IPS-11a (cell line): ENCODE measurements around the gene RBM19.
"Not testable (repeated sequence)": the region's sequence is repeated elsewhere in the genome, so short reads cannot be mapped to it uniquely, and the experiment has no call there.

ENCODE experiments used
- H3K4me3 ChIP-seq: one replicate; pipeline ENCODE4 v1.5.1; 2013; ENCODE audit warnings: low read depth, low read length, control low read depth

RBM19 gene, protein sequence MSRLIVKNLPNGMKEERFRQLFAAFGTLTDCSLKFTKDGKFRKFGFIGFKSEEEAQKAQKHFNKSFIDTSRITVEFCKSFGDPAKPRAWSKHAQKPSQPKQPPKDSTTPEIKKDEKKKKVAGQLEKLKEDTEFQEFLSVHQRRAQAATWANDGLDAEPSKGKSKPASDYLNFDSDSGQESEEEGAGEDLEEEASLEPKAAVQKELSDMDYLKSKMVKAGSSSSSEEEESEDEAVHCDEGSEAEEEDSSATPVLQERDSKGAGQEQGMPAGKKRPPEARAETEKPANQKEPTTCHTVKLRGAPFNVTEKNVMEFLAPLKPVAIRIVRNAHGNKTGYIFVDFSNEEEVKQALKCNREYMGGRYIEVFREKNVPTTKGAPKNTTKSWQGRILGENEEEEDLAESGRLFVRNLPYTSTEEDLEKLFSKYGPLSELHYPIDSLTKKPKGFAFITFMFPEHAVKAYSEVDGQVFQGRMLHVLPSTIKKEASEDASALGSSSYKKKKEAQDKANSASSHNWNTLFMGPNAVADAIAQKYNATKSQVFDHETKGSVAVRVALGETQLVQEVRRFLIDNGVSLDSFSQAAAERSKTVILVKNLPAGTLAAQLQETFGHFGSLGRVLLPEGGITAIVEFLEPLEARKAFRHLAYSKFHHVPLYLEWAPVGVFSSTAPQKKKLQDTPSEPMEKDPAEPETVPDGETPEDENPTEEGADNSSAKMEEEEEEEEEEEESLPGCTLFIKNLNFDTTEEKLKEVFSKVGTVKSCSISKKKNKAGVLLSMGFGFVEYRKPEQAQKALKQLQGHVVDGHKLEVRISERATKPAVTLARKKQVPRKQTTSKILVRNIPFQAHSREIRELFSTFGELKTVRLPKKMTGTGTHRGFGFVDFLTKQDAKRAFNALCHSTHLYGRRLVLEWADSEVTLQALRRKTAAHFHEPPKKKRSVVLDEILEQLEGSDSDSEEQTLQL

DNA sequence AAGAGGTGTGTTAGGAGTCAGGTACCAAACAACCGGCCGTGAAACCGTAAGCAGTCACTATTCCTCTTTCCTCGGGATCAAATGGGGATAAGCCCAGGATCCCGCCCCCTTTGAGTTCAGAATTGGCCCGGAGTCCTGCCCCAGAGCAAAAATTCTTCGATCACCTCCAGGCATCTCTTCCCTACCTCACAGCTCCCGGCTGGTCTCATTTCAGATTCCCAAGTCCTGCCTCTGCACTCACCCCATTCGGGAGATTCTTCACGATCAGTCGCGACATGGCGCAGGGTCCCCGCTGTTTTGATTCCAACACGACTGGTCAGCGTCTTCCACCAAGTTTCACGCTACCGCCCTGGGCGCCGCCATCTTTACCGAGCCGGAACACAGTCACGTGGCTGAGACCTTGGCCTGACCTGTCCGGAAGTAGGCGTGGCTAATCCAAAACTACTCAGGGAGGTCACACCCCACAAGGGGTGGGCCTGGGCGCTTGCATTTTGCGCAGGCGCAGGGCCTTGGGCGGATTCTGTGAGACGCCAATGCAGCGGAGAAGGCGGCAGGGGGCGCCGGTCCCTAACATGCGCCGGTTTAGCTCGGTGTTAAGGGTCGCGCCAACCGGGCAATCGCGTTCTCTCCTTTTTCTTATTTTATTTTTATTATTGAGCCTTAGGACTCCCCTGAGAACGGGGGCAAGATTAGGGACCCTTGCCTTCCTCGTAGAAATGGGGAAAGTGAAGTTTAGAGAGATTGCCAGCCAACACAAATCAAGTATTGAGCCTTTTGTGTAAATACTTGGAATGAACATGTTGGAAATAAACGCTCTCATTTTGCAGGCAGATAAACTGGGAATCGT, at the start of gene RBM19:
Gene RBM19 (minus strand): TSS at position 375 of the 847 bp plus-strand sequence. CDS start 98 bp downstream, at position 277.
- H3K4me3 ChIP-seq, result peak within 1 kb of the TSS; percentile 92

DNA sequence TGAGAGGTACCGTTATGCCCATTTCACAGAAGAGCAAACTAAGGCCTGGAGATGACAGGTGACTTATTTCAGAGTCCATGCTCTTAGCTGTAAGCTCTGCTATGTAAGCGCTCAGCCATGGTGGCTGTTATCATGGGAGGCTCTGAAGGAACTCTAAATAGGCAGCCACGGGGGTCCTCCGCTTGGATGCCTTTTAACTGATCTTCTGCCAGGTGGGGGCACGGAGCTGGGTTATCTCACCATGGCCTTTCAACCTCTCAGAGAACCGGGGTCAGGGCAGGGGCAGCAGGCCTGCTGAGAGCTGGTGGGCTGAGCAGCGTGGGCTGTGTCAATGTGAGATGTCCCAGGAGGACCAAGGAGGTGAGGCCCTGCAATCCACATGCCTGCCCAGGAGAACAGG, 49.7 kb upstream of the RBM19 start:
- no peak overlapping the region for H3K4me3 ChIP-seq

DNA sequence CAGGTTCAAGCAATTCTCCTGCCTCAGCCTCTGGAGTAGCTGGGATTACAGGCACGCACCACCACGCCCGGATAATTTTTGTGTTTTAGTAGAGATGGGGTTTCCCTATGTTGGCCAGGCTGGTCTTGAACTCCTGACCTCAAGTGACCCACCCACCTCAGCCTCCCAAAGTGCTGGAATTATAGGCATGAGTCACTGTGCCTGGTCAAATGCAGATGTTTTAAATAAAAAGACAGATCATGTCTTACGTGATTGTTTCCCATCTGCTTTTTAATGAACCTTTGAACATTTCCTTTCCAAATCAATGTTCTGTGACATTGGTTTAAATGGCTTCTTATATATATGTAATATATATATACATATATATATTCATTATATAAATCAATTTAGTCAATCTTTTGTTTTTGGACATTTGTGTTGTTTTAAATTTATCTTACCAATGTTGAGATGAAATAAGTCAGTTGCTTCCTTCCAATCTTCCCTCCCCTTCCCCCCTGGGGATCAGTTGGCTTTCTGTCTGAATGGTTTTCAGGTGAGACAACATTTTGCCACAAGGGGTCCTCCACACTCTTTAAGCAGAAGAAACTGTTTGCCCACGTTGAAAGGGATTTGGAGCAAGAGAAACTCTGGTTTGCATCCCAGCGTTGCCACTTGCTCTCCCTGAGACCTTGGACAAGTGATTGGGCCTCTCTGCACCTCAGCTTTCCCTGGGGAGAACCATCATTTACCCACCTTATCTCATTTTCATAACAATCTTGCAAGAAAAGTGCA, 47.6 kb upstream of the RBM19 start:
- H3K4me3 ChIP-seq, result no peak overlapping the region

DNA sequence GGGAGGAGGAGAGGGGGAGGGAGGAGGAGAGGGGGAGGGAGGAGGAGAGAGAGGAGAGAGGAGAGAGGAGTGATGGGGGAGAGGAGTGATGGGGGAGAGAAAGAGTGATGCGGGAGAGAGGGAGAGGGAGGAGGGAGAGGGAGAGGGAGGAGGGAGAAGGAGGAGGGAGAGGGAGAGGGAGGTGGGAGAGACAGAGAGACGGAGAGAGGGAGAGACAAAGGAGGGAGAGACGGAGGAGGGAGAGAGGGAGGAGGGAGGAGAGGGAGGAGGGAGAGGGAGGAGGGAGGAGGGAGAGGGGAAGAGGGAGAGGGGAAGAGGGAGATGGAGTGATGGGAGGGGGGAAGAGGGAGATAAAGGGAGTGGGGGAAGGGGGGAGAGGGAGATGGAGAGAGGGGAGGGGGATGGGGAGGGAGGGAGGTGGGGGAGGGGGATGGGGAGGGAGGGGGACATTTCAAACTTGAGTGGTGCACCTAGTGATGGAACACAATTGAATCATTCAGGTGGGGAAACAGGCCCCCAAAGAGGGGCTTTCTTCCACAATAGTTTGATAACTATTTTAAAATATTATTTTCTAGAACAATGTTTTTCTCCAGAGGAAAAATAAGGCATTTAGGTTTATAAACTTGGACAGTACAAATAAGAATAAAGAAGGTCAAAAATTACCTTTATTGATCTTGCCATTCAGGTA, 46.8 kb upstream of the RBM19 start:
- H3K4me3 ChIP-seq, result no peak overlapping the region

DNA sequence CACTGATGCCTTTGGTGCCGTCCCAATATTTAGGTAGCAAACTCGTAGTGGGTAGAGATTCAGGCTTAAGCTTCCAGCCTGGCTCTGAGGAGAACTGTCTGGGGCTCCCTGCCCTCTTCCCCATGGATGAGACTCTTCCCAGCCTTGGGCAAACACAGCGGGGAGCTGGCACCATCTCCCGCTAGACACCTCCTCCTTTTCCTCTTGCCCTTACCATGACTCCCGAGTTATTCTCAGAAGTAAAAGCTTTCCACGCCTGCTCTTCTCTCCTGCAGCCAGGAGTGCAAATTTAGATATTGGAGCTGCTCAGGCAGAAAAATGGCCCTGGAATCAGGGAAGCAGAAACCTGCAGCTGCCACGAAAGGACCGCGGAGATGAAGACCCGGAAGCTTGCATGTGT, 45.6 kb upstream of the RBM19 start:
- H3K4me3 ChIP-seq, result no peak overlapping the region

DNA sequence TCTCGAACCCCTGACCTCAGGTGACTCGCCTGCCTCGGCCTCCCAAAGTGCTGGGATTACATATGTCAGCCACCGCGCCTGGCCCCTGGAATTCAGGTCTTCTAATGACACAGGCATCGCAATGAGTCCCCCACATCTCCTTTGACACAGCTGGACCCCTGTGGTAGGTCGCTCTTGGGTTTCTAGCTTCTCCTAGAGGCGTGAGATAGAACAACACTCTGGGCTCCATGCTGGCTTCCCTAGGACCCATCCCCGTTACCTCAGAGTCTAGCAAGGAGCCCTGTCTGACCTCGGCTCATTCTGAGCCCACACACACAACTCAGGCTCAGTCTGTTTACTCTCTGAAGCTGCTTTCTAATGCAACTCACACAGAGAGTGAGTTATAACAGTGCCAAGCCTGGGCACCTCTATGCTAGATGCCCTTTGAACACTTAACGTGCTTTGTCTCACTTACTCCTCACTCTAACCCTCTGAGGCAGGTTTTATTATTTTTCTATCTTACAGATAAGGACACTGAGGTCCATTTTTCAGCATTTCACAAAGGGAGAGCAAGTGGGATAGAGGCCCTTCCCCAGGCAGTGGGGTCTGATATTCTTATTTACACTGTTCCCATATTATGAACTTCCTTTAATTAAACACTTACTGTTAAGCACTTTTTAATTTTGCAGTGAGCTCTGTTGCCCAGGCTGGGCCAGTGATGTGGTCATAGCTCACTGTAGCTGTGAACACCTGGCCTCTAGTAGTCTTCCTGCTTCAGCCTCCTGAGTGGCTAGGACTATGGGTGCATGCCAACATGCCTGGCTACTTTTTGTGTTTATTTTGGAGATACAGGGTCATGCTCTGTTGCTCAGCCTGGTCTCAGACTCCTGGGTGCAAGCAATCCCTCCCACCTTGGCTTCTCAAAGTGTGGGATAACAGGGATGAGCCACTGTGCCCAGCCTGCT, 40.6 kb upstream of the RBM19 start:
- no peak overlapping the region for H3K4me3 ChIP-seq

DNA sequence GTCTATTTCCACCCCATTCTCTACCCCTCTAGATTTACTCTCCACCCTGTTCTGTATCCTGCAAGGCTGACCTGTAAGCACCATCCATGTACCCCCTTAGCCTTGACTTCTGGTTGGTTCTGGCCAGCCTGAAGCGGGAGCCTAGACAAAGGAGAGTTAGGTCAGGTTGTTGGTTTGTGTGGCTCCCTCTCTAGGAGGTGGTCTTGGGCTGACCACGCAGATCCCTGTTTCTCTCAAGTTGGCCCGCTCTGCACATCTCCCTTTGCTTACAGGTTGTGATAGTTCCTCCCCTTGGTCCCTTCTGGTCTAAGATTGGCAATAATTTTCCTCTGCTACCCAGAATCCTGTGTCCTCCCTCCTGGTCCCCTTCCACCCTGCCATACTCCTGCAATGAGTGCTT, 38.3 kb upstream of the RBM19 start:
- no peak overlapping the region for H3K4me3 ChIP-seq

DNA sequence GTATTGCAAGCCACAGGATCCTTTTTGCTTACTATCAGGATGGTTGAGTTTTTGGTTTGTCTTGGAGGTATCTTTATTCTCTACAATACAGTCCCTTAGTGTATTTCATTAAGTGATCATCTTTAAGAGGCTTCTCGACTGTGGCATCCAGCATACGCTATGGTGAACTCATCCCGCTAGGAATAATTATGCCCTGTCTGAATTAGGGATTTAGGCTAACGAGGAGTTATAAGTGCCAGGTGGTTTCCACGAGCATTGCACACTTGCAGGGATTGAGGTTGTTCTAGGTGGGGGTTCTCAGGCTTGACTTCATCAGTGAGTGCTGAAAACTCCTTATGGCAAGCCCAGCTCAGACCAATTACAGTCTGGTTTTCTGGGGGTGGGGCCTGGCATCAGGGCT, 37.2 kb upstream of the RBM19 start:
- no peak overlapping the region for H3K4me3 ChIP-seq

DNA sequence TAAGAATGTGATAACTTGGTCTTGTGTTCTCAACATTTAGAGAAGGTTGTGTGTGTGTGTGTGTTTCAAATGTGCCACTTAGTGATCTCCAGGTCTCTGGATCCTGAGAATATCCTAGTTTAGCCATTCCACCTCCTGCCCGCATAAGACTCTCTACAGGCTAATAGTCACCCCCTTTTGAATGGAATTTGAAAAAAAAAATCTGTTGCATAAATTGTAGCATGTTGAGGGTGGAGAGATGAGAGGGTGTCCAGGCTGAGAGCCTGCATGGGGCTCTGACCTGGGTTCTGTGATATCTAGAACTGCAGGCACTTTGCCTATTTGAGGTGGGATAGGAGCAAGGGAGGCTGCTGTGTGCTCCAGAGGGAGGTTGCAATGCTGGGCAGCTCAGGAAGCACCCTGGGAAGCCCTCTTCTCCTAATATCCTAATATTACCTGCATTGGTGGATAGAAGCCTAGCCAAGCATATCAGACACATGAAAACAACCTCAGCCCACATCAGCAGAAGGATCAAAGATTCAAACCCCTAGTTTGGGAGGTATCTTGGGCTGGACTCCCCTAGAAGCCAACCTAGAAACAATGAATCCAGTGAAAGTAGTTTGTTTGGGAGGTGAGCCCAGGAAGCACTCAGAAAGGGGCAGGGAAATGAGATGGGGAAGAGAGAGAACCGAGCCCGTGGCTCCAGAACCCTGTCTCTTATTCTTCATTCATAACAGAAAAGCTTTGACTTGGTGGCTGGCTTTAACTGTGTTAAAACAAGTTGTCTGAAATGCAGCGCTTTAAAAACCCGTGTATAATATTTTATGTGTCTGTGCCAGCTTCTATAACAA, 35.6 kb upstream of the RBM19 start:
- H3K4me3 ChIP-seq, result no peak overlapping the region

DNA sequence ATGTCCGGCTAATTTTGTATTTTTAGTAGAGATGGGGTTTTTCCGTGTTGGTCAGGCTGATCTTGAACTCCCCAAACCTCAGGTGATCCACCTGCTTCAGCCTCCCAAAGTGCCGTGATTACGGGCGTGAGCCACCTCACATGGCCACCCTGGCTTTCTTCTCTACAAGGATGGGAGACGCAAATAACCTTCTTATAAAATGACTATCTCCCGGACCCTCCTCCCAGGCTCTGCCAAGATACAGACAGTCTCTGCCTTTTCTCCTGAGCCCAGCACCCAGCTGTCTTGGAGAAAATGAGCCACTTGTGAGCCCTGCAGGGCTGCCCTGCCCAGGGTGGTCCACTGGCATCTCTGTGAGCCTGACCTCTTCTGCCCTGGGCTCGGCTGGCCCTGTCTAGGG, 34.7 kb upstream of the RBM19 start:
- H3K4me3 ChIP-seq, result no peak overlapping the region

DNA sequence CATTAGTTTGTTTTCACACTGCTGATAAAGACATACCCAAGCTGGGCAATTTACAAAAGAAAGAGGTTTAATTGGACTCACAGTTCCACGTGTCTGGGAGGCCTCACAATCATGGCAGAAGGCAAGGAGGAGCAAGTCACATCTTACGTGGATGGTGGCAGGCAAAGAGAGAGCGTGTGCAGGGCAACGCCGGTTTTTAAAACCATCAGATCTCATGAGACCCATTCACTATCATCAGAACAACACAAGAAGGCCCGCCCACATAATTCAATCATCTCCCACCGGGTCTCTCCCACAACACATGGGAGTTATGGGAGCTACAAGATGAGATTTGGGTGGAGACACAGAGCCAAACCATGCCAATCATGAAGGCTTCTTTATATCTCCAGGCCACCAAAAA, 34.1 kb upstream of the RBM19 start:
- H3K4me3 ChIP-seq, result not testable (repeated sequence)

DNA sequence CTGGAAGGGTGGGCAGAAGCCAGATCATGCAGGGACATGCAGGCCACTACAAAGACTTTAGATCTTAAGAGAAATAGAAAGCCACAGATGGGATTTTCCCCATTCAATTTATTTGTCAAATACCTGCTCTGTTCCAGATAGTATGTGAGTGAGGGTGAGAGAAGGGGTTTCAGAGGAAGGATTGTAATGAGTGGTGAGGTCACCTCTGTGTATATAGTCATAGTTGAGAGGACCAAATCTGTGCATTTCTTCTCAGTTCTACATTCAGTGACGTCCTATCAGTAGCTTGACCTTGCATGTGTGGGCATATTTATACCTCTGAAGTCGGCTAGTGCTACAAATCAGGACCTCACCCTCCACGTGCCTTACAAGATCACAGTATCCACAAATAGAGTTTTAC, 31.2 kb upstream of the RBM19 start:
- H3K4me3 ChIP-seq, result no peak overlapping the region

DNA sequence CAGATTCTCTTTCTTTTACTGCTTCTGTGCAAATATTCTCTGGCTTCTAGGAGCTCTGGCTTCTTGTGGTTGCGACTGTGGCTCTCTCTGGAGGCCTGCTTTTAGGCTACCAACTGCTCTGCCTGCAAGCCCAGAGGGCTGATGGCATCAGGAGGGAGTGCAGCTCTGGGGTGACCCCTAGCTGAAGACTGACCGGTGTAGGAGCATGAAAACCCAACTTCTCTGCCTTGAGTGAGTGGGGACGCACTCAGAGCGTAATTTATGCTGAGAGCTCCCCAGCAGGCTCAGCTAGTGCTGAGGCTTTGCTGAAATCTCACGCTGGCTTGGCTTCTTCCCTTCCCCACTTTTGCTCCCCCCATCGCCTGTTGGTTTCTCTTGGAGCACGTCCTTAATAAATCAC, 29.9 kb upstream of the RBM19 start:
- H3K4me3 ChIP-seq, result no peak overlapping the region

DNA sequence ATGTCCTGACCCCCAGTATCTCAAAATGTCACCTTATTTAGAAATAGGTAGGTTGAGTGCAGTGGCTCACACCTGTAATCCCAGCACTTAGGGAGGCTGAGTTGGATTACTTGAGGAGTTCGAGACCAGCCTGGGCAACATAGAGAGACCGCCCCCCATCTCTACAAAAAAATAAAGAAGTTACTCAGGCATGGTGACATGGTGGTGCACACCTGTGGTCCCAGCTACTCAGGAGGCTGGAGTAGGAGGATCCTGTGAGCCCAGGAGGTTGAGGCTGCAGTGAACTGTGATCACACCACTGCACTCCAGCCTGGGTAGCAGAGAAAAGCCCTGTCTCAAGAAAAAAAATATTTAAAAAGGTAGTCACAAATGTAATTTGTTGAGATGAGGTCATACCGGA, 27.9 kb upstream of the RBM19 start:
- H3K4me3 ChIP-seq, result no peak overlapping the region

DNA sequence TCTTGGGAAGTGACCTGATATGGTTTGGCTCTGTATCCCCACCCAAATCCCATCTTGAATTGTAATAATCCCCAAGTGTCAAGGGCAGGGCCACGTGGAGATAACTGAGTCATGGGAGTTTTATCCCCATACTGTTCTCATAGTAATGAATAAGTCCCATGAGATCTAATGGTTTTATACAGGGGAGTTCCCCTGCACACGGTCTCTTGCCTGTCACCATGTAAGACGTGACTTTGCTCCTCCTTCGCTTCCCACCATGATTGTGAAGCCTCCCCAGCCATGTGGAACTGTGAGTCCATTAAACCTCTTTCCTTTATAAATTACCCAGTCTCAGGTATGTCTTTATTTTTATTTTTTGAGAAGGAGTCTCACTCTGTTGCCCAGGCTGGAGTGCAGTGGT, 26.6 kb upstream of the RBM19 start:
- H3K4me3 ChIP-seq, result not testable (repeated sequence)

DNA sequence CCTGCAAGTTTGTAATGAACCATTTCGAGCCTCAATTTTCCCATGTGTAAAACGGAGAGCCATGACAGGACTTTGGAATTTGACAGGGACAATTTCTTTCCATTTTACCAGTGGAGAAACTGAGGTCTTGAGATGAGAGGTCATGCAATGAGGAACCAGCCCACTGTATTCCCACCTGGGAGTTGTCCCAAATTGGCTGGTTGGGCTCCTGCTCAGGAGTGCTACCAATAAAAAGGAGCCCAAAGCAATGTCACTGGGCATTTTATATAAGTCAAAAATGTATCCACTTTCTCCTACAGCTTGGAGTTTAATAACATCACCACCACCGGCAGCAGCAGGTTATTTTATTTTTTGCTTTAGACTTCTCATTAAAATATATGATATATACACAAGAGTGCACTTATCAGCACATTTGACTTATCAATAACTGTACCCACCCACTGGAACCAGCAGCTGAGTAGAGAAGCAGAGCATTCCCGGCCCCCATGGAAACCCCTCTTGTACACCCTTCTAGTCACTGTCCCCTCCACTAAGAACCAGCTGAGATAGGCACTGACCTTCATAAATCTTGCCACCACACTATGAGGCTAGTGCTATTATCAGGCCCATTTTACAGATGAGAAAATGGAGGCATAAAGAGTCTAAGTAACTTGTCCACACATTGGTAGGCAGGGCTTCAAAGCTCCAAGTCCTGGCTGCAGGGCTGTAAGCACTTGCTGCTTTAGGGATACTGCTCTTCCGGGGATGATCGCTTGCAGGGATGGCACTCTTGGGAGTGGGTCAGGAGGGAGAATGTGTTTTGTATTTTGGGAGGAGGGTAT, 25.3 kb upstream of the RBM19 start:
- H3K4me3 ChIP-seq, result no peak overlapping the region
